ENCODE measurements around the gene CAPZA1.

Gene CAPZA1

GRCh38 chr1:112698366-112699310 is 79.0 kb downstream of the CAPZA1 start:
- H3K9me3 Mint-ChIP-seq, result no peaks in the 10 kb centered on the region
- H3K36me3 Mint-ChIP-seq (ENCODE audit: low read depth), result peaks cover 71% of the 10 kb centered on the region
- peaks cover 4% of the 10 kb centered on the region for H3K27me3 Mint-ChIP-seq (ENCODE audit: low read depth)
- peak overlapping the region; percentile 92 to 95 (median 93) for H3K27ac Mint-ChIP-seq
- no peak overlapping the region for H3K4me3 Mint-ChIP-seq
- TF ChIP-seq, protein P1, sequence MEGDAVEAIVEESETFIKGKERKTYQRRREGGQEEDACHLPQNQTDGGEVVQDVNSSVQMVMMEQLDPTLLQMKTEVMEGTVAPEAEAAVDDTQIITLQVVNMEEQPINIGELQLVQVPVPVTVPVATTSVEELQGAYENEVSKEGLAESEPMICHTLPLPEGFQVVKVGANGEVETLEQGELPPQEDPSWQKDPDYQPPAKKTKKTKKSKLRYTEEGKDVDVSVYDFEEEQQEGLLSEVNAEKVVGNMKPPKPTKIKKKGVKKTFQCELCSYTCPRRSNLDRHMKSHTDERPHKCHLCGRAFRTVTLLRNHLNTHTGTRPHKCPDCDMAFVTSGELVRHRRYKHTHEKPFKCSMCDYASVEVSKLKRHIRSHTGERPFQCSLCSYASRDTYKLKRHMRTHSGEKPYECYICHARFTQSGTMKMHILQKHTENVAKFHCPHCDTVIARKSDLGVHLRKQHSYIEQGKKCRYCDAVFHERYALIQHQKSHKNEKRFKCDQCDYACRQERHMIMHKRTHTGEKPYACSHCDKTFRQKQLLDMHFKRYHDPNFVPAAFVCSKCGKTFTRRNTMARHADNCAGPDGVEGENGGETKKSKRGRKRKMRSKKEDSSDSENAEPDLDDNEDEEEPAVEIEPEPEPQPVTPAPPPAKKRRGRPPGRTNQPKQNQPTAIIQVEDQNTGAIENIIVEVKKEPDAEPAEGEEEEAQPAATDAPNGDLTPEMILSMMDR (IDR thresholded peaks at IDR 0.05; ENCODE audit: unreplicated experiment in 3 of 3), result no peak
- peaks cover 56% of the 10 kb centered on the region for H3K4me1 Mint-ChIP-seq

DNA sequence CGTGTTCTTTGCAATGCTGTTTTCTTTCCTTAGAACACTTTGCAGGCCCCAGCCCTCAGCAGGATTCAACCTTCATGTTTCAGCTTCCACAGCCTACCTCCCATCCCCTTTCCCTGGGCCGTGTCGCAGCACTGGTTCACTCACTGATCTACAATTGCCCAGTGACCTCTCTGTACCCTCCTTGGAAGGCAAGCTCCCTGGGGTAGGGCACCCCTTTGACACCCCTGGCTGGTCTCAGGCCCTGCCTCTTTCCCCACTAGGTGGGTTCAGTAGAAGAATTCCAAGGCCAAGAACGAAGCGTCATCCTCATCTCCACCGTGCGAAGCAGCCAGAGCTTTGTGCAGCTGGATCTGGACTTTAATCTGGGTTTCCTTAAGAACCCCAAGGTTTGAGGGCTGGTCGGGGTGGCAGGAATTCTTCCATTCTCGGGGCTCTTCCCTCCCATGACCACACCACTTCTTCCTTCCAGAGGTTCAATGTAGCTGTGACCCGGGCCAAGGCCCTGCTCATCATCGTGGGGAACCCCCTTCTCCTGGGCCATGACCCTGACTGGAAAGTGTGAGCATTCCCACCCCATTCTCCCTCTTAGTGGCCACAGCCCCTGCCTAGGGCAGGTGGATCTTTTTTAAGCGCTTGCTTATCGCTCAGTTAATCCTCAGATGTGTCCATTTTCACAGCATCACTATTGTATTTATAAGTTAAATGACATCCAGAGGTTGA is 80.0 kb downstream of the CAPZA1 start:
- Mint-ChIP-seq H3K27ac (peak overlapping the region; percentile 92 to 95 (median 93)), H3K4me3 (peak overlapping the region in 2 of 3 experiments; percentile 32 to 37), H3K9me3 (no peaks in the 10 kb centered on the region), H3K36me3 (ENCODE audit: low read depth) (peaks cover 72% of the 10 kb centered on the region), H3K27me3 (ENCODE audit: low read depth) (peaks cover 4% of the 10 kb centered on the region), H3K4me1 (peaks cover 66% of the 10 kb centered on the region)
- TF ChIP-seq, protein P1 (IDR thresholded peaks at IDR 0.05; ENCODE audit: unreplicated experiment in 3 of 3), result no peak

- Mint-ChIP-seq H3K4me3 (peak overlapping the region; percentile 57 to 77 (median 74)), H3K4me1 (peaks cover 75% of the 10 kb centered on the region), H3K9me3 (no peaks in the 10 kb centered on the region)
Measured at GRCh38 chr1:112700290-112701226, 80.9 kb downstream of the CAPZA1 start.

GRCh38 chr1:112701227-112702066 is 81.8 kb downstream of the CAPZA1 start:
- Mint-ChIP-seq H3K36me3 (ENCODE audit: low read depth) (peaks cover 59% of the 10 kb centered on the region), H3K27ac (peak overlapping the region; percentile 92 to 95 (median 93)), H3K9me3 (no peaks in the 10 kb centered on the region), H3K4me1 (peaks cover 81% of the 10 kb centered on the region), H3K4me3 (peak overlapping the region; percentile 57 to 77 (median 74)), H3K27me3 (ENCODE audit: low read depth) (peaks cover 4% of the 10 kb centered on the region)
- TF ChIP-seq, protein P1 (IDR thresholded peaks at IDR 0.05; ENCODE audit: unreplicated experiment in 3 of 3), result no peak

More at GRCh38 chr1:112700290-112701226, 80.9 kb downstream of the CAPZA1 start:
- Mint-ChIP-seq H3K27ac (peak overlapping the region; percentile 92 to 95 (median 93)), H3K27me3 (ENCODE audit: low read depth) (peaks cover 4% of the 10 kb centered on the region), H3K36me3 (ENCODE audit: low read depth) (peaks cover 65% of the 10 kb centered on the region)
- TF ChIP-seq, protein P1 (IDR thresholded peaks at IDR 0.05; ENCODE audit: unreplicated experiment in 3 of 3), result no peak

GRCh38 chr1:112702067-112702395 is 82.4 kb downstream of the CAPZA1 start:
- Mint-ChIP-seq H3K27me3 (ENCODE audit: low read depth) (peaks cover 4% of the 10 kb centered on the region), H3K4me1 (peaks cover 82% of the 10 kb centered on the region), H3K36me3 (ENCODE audit: low read depth) (peaks cover 54% of the 10 kb centered on the region), H3K9me3 (no peaks in the 10 kb centered on the region), H3K4me3 (peak overlapping the region; percentile 7 to 51 (median 18)), H3K27ac (peak overlapping the region; percentile 92 to 95 (median 93))
- TF ChIP-seq, protein P1 (IDR thresholded peaks at IDR 0.05; ENCODE audit: unreplicated experiment in 3 of 3), result no peak
